NT2/D1 (cell line): ENCODE data around the gene GRB10.

ENCODE experiments used
- YY1 ChIP-seq: IDR thresholded peaks from 2 replicates; pipeline ENCODE4 v1.6.1; 2011; ENCODE audit not compliant: insufficient read length, insufficient read depth
- ZNF274 ChIP-seq: IDR thresholded peaks from 2 replicates; pipeline ENCODE4 v1.6.1; 2011; ENCODE audit warnings: mild to moderate bottlenecking, low read depth, low read length

- TF ChIP-seq ZNF274: 0 out of 2 replicates have a peak, but pooled peaks have one; percentile 19
- no peak for TF ChIP-seq YY1
Measured at GRCh38 chr7:50671386-50671785, 111.3 kb downstream of the GRB10 start.
